K562 (cell line): Measurements from ENCODE around the gene CHCHD4. TPM values are rescaled to one million over a fixed set of nuclear protein-coding genes. Genes with fewer than 3 reads are reported as not detected.

Experiments used
- ATF3 ChIP-seq, 2 experiments: fragments of 450-650 bp in 1 of 2; sonication (generic) in 1 of 2; formaldehyde crosslinking in 1 of 2; IDR thresholded peaks in 1 of 2; conservative IDR thresholded peaks in 1 of 2; 2 replicates each; pipeline versions ENCODE4 v1.6.1 to v1.8.1; 2016 to 2023; ENCODE audit warnings: mild to moderate bottlenecking in 2 of 2, moderate library complexity in 2 of 2, inconsistent platforms in 1 of 2, missing genetic modification reagents in 1 of 2
- CSDE1 ChIP-seq, 2 experiments: fragments of 450-650 bp; IDR thresholded peaks; 2 replicates each; pipeline ENCODE4 v1.6.1; 2016; ENCODE audit warnings: mild to moderate bottlenecking in 1 of 2
- GTF2B ChIP-seq: IDR thresholded peaks from 2 replicates; pipeline ENCODE4 v1.6.1; 2011; ENCODE audit not compliant: insufficient read length; ENCODE audit errors: extremely low read depth
- HDAC8 ChIP-seq: fragments of 450-650 bp; IDR thresholded peaks from 2 replicates; pipeline ENCODE4 v1.6.1; 2016; ENCODE audit warnings: mild to moderate bottlenecking, missing genetic modification characterization, moderate library complexity, missing compliant biosample characterization
- HLTF ChIP-seq: fragments of 450-650 bp; IDR thresholded peaks from 2 replicates; pipeline ENCODE4 v1.6.1; 2016
- MYNN ChIP-seq, 2 experiments: sonication (generic); formaldehyde crosslinking in 1 of 2; IDR thresholded peaks; 2 replicates each; pipeline versions ENCODE4 v1.5.0 to v1.6.1; 2016 to 2020; ENCODE audit warnings: antibody characterized with exemption in 1 of 2, missing genetic modification reagents in 1 of 2
- POLR2AphosphoS2 ChIP-seq: IDR thresholded peaks from 2 replicates; pipeline ENCODE4 v1.6.1; 2012; ENCODE audit warnings: low read length, improper control_type of control experiment
- RFX7 ChIP-seq: fragments of 250-450 bp; sonication (Bioruptor Pico); IDR thresholded peaks from 2 replicates; pipeline ENCODE4 v1.5.1; 2021; ENCODE audit warnings: mild to moderate bottlenecking
- SMAD3 ChIP-seq: fragments of 450-650 bp; formaldehyde crosslinking; conservative IDR thresholded peaks from 2 replicates; pipeline ENCODE4 v1.4.0; 2020; ENCODE audit warnings: mild to moderate bottlenecking
- SRSF1 ChIP-seq: fragments of 200-400 bp; formaldehyde crosslinking; IDR thresholded peaks from 2 replicates; pipeline ENCODE4 v1.6.1; 2017; ENCODE audit warnings: mild to moderate bottlenecking, low read depth, low read length, moderate library complexity
- U2AF2 ChIP-seq: fragments of 200-400 bp; formaldehyde crosslinking; optimal IDR thresholded peaks from 2 replicates; pipeline ENCODE3; 2017; ENCODE audit warnings: low read depth, mild to moderate bottlenecking, low read length
- ZNF121 ChIP-seq: sonication (generic); formaldehyde crosslinking; conservative IDR thresholded peaks from 2 replicates; pipeline ENCODE4 v1.8.0; 2022; ENCODE audit warnings: missing genetic modification reagents
- ZNF57 ChIP-seq: fragments of 450-650 bp; formaldehyde crosslinking; IDR thresholded peaks from 2 replicates; pipeline ENCODE4 v1.4.0; 2020; ENCODE audit warnings: mild to moderate bottlenecking, moderate library complexity
- ZNF75A ChIP-seq: fragments of 450-650 bp; formaldehyde crosslinking; IDR thresholded peaks from 2 replicates; pipeline ENCODE4 v1.4.0; 2020; ENCODE audit warnings: mild to moderate bottlenecking
- polyA plus RNA-seq, 8 experiments: library from polyadenylated mRNA; depleted of rRNA in 4 of 8; stranded (reverse) in 5 of 8; unstranded in 3 of 8; fragments of >200 nt; fragmentation: Nextera tagmentation in 2 of 8; fragmentation: Illumina TruSeq in 1 of 8; extraction: Ambion mirVana in 2 of 8; extraction: Trizol in 1 of 8; gene quantifications; 2 replicates each; pipeline versions ENCODE4 v1.2.1 to v1.2.3, GENCODE V29; 2011 to 2014; ENCODE audit warnings: inconsistent platforms in 1 of 8, missing spikeins in 1 of 8
- total RNA-seq, 7 experiments: library from RNA; depleted of rRNA in 6 of 7; stranded (reverse); fragments of >200 nt in 6 of 7; fragmentation: Illumina TruSeq in 2 of 7; extraction: Trizol in 2 of 7; gene quantifications; 2 replicates each; pipeline versions ENCODE4 v1.2.1 to v1.2.3, GENCODE V29; 2011 to 2021; ENCODE audit warnings: low replicate concordance in 1 of 7
- TF ChIP-seq, protein P1 (sequence below): fragments of 450-650 bp; IDR thresholded peaks from 2 replicates; pipeline ENCODE4 v1.6.1; 2016; ENCODE audit warnings: mild to moderate bottlenecking, moderate library complexity

The CHCHD4 gene
- total and polyA plus RNA-seq, 9 of the 15 experiments (the other 6 are each of a cell fraction or from before 2014, with no cell fraction given) = 55.4 to 225 (median 77.2) TPM

DNA sequence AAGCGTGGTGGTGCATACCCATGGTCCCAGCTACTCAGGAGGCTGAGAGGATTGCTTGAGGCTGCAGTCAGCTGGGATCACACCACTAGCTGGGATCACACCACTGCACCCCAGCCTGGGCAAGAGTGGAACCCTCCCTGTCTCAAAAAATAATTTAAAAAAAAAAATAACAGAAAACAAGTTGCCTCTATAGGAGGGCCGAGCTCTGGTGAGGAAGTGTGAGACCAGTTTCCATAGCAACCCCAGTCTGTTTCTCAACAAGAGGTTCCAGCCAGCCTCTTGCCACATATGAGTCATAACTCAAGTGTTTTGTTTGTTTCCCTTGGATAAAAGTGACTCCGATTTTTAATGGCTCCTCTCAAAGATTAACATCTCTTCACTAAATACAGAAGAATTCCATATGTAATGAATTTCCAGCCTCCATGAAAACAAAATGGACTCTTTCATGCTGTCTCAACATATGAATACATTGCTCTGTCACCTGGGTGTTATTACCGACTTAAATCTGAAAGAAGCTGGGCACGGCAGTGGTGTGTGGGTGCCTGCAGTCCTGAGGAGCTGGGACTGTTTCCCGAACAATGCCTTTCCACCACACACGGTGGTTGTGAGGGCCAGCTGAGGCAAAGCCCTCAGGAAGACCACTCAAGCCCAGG, 19.9 kb upstream of the CHCHD4 start (continued):
- TF ChIP-seq SRSF1 = no peak
- no peak for TF ChIP-seq ZNF75A
- peak; percentile 96 for TF ChIP-seq ATF3 (IDR thresholded peaks at IDR 0.05)
- peak; percentile 88 for TF ChIP-seq ATF3 (CRISPR knock-in tag; conservative IDR thresholded peaks at IDR 0.05)
- TF ChIP-seq GTF2B = no peak
- TF ChIP-seq MYNN (IDR thresholded peaks at IDR 0.05) = peak; percentile 44; the same call in 1 of the 2 replicates
- no peak for TF ChIP-seq MYNN (CRISPR knock-in tag; IDR thresholded peaks at IDR 0.05)
- no peak for TF ChIP-seq HDAC8 (tag)
- TF ChIP-seq, protein P1, sequence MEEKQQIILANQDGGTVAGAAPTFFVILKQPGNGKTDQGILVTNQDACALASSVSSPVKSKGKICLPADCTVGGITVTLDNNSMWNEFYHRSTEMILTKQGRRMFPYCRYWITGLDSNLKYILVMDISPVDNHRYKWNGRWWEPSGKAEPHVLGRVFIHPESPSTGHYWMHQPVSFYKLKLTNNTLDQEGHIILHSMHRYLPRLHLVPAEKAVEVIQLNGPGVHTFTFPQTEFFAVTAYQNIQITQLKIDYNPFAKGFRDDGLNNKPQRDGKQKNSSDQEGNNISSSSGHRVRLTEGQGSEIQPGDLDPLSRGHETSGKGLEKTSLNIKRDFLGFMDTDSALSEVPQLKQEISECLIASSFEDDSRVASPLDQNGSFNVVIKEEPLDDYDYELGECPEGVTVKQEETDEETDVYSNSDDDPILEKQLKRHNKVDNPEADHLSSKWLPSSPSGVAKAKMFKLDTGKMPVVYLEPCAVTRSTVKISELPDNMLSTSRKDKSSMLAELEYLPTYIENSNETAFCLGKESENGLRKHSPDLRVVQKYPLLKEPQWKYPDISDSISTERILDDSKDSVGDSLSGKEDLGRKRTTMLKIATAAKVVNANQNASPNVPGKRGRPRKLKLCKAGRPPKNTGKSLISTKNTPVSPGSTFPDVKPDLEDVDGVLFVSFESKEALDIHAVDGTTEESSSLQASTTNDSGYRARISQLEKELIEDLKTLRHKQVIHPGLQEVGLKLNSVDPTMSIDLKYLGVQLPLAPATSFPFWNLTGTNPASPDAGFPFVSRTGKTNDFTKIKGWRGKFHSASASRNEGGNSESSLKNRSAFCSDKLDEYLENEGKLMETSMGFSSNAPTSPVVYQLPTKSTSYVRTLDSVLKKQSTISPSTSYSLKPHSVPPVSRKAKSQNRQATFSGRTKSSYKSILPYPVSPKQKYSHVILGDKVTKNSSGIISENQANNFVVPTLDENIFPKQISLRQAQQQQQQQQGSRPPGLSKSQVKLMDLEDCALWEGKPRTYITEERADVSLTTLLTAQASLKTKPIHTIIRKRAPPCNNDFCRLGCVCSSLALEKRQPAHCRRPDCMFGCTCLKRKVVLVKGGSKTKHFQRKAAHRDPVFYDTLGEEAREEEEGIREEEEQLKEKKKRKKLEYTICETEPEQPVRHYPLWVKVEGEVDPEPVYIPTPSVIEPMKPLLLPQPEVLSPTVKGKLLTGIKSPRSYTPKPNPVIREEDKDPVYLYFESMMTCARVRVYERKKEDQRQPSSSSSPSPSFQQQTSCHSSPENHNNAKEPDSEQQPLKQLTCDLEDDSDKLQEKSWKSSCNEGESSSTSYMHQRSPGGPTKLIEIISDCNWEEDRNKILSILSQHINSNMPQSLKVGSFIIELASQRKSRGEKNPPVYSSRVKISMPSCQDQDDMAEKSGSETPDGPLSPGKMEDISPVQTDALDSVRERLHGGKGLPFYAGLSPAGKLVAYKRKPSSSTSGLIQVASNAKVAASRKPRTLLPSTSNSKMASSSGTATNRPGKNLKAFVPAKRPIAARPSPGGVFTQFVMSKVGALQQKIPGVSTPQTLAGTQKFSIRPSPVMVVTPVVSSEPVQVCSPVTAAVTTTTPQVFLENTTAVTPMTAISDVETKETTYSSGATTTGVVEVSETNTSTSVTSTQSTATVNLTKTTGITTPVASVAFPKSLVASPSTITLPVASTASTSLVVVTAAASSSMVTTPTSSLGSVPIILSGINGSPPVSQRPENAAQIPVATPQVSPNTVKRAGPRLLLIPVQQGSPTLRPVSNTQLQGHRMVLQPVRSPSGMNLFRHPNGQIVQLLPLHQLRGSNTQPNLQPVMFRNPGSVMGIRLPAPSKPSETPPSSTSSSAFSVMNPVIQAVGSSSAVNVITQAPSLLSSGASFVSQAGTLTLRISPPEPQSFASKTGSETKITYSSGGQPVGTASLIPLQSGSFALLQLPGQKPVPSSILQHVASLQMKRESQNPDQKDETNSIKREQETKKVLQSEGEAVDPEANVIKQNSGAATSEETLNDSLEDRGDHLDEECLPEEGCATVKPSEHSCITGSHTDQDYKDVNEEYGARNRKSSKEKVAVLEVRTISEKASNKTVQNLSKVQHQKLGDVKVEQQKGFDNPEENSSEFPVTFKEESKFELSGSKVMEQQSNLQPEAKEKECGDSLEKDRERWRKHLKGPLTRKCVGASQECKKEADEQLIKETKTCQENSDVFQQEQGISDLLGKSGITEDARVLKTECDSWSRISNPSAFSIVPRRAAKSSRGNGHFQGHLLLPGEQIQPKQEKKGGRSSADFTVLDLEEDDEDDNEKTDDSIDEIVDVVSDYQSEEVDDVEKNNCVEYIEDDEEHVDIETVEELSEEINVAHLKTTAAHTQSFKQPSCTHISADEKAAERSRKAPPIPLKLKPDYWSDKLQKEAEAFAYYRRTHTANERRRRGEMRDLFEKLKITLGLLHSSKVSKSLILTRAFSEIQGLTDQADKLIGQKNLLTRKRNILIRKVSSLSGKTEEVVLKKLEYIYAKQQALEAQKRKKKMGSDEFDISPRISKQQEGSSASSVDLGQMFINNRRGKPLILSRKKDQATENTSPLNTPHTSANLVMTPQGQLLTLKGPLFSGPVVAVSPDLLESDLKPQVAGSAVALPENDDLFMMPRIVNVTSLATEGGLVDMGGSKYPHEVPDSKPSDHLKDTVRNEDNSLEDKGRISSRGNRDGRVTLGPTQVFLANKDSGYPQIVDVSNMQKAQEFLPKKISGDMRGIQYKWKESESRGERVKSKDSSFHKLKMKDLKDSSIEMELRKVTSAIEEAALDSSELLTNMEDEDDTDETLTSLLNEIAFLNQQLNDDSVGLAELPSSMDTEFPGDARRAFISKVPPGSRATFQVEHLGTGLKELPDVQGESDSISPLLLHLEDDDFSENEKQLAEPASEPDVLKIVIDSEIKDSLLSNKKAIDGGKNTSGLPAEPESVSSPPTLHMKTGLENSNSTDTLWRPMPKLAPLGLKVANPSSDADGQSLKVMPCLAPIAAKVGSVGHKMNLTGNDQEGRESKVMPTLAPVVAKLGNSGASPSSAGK = no peak
- no peak for TF ChIP-seq ZNF57 (CRISPR knock-in tag)
- peak; percentile 81; the same call in 1 of the 2 replicates for TF ChIP-seq POLR2AphosphoS2
- TF ChIP-seq SMAD3 (CRISPR knock-in tag) = no peak
- TF ChIP-seq U2AF2 = no peak
- no peak for TF ChIP-seq RFX7
- peak in 1 of 2 experiments; percentile 69; a peak in 1 of 4 replicates for TF ChIP-seq CSDE1 (IDR thresholded peaks at IDR 0.05)
- TF ChIP-seq HLTF = no peak
- no peak for TF ChIP-seq ZNF121 (CRISPR knock-in tag)
